HG03097 (cell line): ENCODE data around the gene RAD51B.

ENCODE experiments used
- ATAC-seq: cut with Tn5 transposase; IDR thresholded peaks from one replicate; pipeline ENCODE4 v1.9.1; 2021; ENCODE audit not compliant: unreplicated experiment, low FRiP score

RAD51B gene

GRCh38 chr14:68486809-68487208 is 667.2 kb downstream of the RAD51B start:
- ATAC-seq: no peak

- no peak for ATAC-seq
Observed at GRCh38 chr14:68487805-68488590, 668.4 kb downstream of the RAD51B start.

- ATAC-seq: no peak
Observed at GRCh38 chr14:68491793-68492192, 672.2 kb downstream of the RAD51B start.

- ATAC-seq: no peak
Observed at GRCh38 chr14:68492381-68493151, 673.0 kb downstream of the RAD51B start.

- ATAC-seq: no peak
Observed at GRCh38 chr14:68493152-68493911, 673.8 kb downstream of the RAD51B start.

GRCh38 chr14:68495101-68496039 is 675.8 kb downstream of the RAD51B start:
- no peak for ATAC-seq

- ATAC-seq: no peak
Observed at GRCh38 chr14:68497011-68497410, 677.4 kb downstream of the RAD51B start.

GRCh38 chr14:68499451-68499850 is 679.9 kb downstream of the RAD51B start:
- ATAC-seq: no peak

GRCh38 chr14:68501171-68501570 is 681.6 kb downstream of the RAD51B start:
- ATAC-seq: no peak

- ATAC-seq: no peak
Observed at GRCh38 chr14:68501614-68502052, 682.1 kb downstream of the RAD51B start.

- ATAC-seq: no peak
Observed at GRCh38 chr14:68502230-68502629, 682.7 kb downstream of the RAD51B start.

GRCh38 chr14:68503186-68503825 is 683.7 kb downstream of the RAD51B start:
- ATAC-seq: no peak

GRCh38 chr14:68504861-68505260 is 685.3 kb downstream of the RAD51B start:
- ATAC-seq: no peak

GRCh38 chr14:68506021-68506644 is 686.6 kb downstream of the RAD51B start:
- ATAC-seq: no peak

- ATAC-seq: peak; percentile 70
Observed at GRCh38 chr14:68506645-68507419, 687.3 kb downstream of the RAD51B start.

GRCh38 chr14:68507544-68508081 is 688.0 kb downstream of the RAD51B start:
- no peak for ATAC-seq

GRCh38 chr14:68508581-68508980 is 689.0 kb downstream of the RAD51B start:
- ATAC-seq: no peak
